ENCODE measurements around the gene SYNJ1. TPM values are rescaled to one million over a fixed set of nuclear protein-coding genes. Genes with fewer than 3 reads are reported as not detected.
"Not testable (repeated sequence)": the region's sequence is repeated elsewhere in the genome, so short reads cannot be mapped to it uniquely, and the experiment has no call there.

Gene SYNJ1
- total RNA-seq, 2 donors from 2014 or later, result 13.1 to 14.0 TPM

DNA sequence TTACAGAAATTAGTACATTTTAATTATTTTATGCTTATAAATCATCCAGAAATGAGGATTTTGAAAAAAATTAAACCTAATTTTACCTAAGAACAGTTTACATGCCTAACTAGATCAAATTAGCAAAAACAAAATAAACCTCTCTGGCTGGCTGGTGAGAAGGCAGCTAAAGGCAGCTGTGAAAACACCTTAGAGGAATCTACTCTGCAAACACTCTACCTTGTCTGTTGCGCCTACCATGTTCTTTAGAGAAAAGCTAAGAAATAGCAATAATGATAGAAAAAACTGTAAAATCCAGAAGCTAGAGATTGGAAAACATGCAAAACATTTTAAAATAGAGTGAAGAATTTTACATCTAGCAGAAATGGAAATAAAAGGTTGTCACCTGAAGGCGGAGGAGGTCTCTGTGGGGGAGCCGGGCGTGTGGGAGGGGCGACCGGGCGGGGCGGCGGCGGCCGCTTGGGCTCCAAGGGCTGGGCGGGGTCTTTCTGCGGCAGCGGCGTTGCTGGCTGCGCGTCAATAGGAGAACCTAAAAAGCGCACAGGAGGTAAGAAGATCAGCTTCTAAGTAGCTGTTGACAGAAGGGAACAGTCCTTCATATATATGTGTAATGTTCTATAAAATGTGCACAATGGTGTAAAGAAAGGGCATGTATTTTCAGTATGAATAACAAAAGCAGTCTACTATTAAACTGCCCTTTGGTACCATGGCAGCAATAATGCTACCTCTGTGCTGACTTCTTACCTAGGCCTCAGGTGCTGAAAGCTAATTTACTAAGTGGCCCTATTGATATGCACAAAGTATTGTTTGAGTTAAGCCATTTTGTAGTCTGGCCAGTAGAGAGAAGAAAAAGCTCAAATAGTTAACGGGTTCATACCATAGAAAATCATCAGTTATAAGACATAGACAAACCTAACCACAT is 82.3 kb downstream of the SYNJ1 start:
- intact Hi-C loops (cut with DNase I, micrococcal nuclease), result no loop called here
- no peak for ATAC-seq
- DNase-seq, result no peak

DNA sequence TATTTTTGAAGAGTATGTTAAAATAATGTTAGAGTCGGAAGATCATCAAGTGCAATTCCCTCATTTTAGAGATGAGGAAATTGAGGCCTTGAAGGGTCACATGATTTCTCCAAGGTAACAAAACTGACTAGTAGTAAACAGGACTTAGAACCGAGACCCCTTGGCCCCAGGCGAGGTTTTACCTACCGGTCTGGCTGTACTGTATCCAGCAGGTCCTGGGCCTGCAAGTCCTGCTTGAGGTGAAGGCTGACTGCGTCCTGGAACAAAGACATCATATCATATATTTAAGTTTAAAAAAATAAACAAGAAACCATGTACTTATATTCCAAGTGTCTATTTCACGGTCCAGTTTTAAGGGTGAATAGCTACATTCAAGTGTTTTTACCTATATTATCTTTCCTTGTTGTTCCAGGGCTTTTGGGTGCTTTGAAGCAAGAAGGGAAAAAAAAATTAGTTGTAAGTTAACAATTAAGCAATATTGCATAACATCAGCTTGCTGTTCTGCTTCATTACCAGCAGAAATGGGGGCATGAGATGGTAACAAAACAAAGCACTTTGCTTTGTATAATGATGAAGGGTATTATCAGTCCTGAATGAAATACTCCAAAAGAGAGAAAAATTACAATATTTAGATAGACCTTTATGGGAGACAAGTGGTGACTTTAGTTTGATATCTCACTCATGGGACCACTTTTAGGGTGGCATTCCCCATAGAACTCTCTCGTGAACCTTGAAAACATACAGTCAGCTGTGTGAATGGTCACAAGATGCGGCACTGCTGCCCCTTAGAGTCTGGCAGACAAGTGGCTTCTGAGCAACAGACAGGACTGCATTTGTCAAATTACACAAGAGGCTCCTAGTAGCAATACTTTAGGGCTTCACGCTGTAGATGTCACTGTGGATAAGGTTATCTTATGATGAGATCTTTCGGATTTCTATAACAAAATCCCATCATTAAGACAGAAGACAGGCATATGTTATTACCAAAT is 85.8 kb downstream of the SYNJ1 start:
- ATAC-seq, result no peak
- no peak for DNase-seq
- intact Hi-C loops (cut with DNase I, micrococcal nuclease), result no loop called here

DNA sequence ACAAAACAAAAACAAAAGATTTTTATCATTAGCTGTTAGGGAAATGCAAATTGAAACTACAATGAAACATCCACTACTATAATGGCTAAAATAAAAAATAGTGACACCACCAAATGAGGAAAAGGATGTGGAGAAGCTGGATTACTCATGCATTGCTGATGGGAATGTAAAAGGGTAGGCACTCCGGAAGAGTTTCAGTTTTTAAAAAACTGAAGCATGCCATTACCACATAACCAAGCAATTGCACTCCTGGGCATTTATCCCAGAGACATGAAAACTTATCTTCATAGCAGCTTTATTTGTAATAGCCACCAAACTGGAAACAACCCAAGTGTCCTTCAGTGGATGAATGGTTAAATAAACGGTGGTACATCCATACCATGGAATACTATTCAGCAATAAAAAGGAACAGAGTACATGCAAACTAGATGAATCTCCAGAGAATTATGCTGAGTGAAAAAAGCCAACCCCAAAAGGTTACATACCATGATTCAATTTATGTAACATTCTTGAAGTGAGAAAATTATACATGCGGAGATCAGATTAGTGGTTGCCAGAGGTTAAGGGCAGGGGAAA is 101.1 kb downstream of the SYNJ1 start:
- no peak for DNase-seq
- ATAC-seq, result no peak
- intact Hi-C loops (cut with DNase I, micrococcal nuclease), result no loop called here

DNA sequence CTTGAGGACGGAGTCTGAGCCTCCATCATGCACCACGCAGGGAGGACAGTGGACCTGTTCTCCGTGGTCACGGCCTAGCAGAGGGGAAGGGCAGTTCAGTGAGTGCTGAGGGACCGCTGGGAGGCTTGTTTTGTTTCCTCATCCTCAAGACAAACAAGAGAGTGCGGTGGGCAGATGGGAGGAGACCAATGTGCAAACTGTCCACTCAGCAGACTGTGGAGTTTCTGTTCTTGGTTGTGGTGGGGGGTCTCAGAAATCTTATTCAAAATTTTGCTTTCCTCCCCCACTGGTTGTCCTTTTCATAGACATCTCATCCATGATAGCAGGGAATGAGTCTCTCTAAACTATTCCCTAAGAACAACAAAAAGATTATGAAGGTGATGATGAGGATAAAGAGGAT is 109.6 kb downstream of the SYNJ1 start:
- ATAC-seq; DNase-seq; intact Hi-C loops (cut with DNase I, micrococcal nuclease): not testable (repeated sequence)

DNA sequence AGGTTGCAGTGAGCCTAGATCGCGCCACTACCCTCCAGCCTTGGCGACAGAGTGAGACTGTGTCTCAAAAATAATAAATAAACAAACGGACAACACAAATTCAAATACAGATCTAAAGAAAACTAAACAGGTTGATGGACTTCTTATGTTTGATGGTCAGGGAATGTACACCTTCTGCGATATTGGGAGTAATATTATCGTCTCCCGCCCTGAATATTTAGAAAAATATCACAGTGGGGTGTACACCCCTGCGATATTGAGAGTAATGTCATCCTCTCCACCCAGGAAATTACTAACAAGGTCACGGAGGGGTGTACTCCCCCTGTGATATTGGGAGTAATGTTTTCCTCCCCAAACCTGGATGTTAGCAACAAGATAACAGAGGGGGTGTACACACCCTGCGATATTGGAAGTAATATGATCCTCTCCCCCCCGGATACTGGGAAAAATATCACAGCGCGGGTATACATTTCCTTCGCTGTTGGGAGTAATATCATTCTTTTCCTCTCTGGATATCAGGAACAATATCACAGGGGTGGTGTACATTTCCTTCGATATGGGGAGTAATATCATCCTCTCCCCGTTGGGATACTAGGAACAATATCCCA is 114.3 kb downstream of the SYNJ1 start:
- intact Hi-C loops (cut with DNase I, micrococcal nuclease), result no loop called here
- DNase-seq (no peak), ATAC-seq (no peak)

DNA sequence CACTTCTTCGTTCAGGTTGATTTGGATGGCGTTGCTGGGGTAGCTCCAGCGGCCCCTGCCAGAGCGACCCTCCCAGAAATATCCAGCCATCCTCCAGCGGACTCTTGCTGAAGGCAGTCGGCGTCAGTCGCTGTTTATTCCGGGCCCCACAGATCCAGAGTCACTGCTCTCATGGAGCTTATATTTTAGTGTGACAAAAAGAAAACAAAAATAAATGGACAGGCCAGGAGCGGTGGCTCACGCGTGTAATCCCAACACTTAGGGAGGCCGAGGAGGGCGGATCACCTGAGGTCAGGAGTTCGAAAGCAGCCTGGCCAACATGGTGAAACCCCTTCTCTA is 114.8 kb downstream of the SYNJ1 start:
- intact Hi-C loops (cut with DNase I, micrococcal nuclease), result no loop called here
- ATAC-seq (peak; percentile 28), DNase-seq (no peak)

DNA sequence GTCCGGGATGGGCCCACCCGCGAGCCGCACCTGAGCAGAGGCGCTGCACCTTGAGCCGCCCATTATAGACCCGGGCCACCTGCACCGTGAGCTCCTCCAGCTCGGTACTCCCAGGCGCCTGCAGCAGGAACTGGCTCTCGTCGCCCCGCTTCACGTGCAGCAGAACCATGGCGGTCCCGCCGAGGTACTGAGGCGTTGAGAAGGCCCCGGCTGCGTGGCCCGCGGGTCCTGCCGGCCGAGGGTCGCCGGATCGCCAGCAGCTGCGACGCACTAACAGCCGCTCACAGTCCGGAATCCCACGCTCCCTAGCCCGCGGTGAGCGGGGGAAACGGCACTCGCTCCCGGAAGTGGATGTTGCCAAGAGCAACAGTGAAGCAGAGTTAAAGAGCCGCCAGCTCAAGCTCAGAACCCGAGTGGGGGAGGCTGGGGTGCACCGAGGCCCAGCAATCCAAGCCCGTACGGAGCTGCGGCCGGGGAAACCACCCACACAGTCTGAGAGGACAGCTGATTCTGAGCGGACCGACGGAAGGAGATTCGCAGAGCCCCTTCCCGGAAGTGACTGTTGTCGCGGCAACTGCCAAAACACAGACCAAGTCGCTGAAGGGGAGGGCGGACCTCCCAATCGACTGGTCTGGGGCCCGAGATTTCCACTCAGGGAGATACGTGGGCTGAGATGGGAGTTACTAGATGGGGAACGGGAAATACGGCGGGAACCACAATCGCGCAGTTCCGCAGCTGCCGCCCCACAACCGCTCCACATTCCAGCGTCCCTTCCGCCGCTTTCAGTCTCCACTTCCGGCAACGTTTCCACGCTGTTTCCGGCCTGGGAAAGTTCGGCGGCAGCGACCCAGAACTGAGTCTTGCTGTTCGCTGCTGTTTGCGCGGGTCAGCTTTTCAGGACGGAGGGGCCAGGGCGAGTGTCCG is 115.5 kb downstream of the SYNJ1 start, which contains the start of gene CFAP298:
CFAP298 (minus strand) TSS at position 303 of the 924 bp plus-strand sequence; CDS start at position 169, 134 bp downstream.
- peak; percentile 85 for ATAC-seq
- intact Hi-C loops (cut with DNase I, micrococcal nuclease), result no loop called here
- DNase-seq, result peak; percentile 84 to 86

DNA sequence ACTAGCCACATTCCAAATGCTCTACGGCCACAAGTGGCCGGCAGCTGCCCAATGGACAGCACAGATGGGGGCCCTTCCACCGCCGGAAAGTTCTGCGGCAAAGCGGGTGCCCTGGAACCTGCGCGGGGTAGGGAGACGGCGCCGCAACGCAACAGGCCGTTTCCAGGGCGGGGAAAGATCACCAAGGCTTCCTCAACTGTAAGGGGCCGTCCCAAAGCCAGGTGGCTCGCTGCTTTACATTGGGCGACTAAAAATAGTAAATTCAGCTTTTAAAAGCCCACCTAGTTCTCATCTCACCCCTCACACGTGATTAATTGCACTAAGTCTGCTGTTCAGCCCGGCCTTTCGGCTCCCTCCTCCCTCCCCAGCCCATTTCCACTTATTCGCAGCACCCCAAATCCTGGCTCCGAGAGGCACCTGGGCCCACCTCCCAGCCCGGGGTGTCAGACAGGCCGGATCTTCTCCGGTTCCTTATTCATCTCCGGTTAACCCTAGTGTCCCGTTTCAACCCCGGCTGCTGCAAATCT is 116.3 kb downstream of the SYNJ1 start:
- ATAC-seq (peak; percentile 59), DNase-seq (peak in 1 of 2 donors; percentile 60)
- intact Hi-C loops (cut with DNase I, micrococcal nuclease), result no loop called here

DNA sequence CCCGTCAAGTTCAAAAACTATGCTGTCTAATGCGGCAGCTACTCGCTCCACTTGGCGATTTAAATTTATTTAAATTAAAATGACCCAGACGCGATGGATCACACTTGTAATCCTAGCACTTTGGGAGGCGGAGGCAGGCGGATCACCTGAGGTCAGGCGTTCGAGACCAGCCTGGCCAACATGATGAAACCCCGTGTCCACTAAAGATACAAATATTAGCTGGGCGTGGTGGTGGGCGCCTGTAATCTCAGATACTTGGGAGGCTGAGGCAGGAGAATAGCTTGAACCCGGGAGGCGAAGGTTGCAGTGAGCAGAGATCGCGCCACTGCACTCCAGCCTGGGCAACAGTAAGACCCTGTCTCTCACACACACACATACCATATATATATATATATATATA is 116.9 kb downstream of the SYNJ1 start:
- ATAC-seq; intact Hi-C loops (cut with DNase I, micrococcal nuclease); DNase-seq: not testable (repeated sequence)

DNA sequence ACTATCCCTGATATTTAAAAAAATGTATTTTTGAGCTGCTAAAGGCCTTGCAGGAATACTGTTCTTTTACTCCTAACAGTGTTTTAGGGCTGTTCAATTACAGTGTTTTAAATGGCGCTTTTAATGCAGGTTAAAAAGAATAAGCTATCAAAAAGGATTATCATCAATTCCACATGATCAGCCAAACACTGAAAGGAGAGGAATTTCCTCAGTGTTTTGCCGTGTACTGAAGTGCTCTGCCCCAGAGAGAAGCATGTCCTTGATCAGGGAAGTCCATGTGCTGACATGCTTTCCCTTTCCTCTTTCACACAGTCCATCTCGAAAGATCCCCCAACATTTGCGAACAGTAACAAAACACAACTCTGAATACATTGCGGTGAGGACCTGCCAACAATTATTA is 119.0 kb downstream of the SYNJ1 start:
- DNase-seq (no peak), ATAC-seq (no peak)
- intact Hi-C loops (cut with DNase I, micrococcal nuclease), result loop anchor here in 1 of 2 donors (10.0 kb wide), 1 partner anchor 204 kb away; no protein-coding TSS in a partner anchor

DNA sequence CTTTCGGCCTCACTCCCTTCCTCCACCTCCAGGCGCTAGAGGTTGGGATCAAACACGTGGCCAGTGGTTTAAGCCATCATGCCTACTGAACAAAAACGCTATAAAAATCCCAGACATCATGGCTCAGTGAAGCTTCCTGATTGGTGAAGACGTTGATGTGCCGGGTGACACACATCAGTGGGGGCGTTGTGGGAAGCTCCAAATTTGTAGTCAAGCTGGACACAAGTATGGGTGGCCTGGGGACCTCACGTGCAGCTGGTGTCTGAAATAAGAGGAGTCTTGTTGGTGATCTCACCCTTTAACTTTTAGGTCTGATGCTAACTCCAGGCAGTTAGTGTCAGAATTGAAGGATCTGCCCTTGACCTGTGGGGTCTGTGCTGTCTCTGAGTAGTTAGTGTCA is 122.3 kb downstream of the SYNJ1 start:
- ATAC-seq, result no peak
- intact Hi-C loops (cut with DNase I, micrococcal nuclease), result loop anchor here in 1 of 2 donors (10.0 kb wide), 1 partner anchor 201 kb away; no protein-coding TSS in a partner anchor
- DNase-seq, result no peak

DNA sequence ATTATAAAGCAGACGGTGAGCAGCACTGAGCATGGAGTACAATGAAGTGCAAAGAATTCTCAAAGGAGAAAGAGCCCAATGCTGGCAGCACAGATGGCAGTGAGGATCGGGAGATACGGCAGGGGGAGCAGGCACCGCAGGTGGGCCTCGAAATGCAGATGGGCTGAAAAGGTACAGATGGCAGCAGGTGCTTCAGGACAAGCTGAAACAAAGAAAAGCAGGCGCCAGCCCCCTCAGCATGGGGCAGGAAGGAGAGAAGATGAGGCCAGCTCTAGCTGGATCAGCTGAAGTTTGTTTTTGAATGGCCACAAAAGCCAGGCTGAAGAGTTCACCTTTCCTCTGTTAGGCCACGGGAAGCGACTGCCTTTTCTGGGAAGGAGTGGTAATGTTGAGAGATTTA is 123.3 kb downstream of the SYNJ1 start:
- intact Hi-C loops (cut with DNase I, micrococcal nuclease), result loop anchor here in 1 of 2 donors (10.0 kb wide), 1 partner anchor 200 kb away; no protein-coding TSS in a partner anchor
- no peak for DNase-seq
- ATAC-seq, result no peak

DNA sequence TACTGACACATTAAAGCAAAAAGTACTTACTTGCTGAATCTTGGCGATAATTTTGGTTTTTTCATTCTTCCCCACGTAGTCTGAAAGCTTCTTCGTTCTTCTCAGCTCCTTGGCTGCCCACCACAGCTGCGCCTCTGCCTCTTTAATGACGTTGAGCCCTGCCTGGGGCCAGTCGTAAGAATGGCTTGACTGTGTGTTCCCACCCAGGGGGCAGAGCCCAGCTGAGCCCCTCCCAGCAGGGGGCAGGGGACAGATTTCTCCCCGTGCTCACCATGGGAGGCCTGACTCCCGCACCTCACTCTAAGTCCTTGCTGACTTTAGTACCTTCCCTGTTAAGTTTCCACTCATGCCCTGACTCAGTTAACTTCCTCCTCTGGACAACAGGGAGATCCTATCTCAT is 124.7 kb downstream of the SYNJ1 start:
- intact Hi-C loops (cut with DNase I, micrococcal nuclease), result loop anchor here in 1 of 2 donors (10.0 kb wide), 1 partner anchor 198 kb away; no protein-coding TSS in a partner anchor
- no peak for ATAC-seq
- no peak for DNase-seq

DNA sequence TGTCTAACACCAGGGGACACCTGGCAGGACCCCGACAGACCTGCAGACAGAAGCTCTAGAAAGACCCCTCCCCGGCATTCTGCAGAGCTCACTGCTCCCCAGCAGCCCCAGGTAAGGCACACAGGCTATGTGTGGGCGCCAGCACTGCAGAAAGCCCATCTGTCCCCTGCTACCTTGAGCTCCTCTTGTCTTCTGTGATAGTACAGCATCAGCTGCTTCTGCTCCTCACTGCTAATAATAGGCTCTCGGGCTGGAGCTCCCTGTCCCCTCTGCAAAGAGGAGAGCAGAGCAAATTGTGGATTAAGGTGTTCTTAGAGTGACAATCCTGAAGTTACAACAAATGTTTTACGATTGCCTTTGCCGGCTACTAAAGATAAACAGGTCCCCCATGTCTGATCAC is 125.7 kb downstream of the SYNJ1 start:
- ATAC-seq, result peak; percentile 4
- intact Hi-C loops (cut with DNase I, micrococcal nuclease), result loop anchor here in 1 of 2 donors (10.0 kb wide), 1 partner anchor 197 kb away; no protein-coding TSS in a partner anchor
- DNase-seq, result no peak

DNA sequence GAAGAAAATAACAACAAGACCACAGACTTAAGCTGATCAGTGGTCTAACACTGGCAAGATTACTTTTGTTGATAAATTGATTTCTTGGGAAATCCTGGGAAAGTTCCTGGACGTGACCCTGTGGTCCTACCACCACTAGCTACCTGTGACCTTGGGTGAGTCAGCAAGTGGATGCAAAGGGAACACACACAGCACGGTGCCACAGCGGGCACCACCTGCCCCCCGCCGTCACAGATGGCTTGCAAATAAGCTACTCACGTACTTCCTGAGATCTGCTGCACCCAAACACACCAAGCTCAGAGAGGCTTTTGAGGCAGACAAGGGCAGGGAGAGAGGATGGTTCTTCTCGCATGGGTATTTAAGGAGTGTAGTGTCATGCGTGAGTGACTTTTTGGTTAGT is 128.3 kb downstream of the SYNJ1 start:
- intact Hi-C loops (cut with DNase I, micrococcal nuclease), result no loop called here
- ATAC-seq (no peak), DNase-seq (no peak)

DNA sequence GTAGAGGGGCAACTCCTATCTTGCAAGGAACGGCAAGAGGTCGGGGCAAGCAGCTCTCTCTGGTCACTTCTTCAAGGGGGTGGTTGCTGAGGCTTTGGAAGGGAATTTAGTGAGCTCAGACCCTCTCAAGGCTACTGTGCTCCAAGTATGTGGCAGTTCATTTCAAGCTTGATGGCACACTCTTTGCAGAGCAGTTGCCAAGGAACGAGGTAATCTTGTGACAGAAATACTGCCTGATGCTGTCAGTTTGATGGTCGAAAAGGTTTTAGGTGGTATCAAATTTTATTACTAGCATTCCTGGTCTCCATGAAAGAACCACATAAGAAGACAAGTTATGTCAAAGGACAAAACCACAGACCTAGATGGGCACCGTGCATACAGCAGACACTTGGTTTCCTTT is 128.7 kb downstream of the SYNJ1 start:
- DNase-seq, result no peak
- intact Hi-C loops (cut with DNase I, micrococcal nuclease), result no loop called here
- no peak for ATAC-seq

DNA sequence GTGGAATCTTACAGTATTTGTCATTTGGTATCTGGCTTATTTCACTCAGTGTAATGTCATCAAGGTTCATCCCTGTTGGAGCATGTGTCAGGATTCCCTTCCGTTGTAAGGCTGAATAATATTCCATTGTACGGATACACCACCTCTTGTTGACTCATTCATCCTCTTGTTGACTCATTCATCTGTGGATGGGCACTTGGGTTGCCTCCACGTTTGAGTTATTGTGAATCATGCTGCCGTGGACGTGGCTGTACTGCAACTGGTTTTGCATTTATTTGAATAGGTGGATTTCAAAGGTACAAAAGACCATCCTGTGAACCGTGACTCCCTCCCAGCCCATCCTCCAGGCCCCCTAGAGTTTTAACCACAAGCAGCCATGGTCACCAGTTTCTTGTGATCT is 130.6 kb downstream of the SYNJ1 start:
- DNase-seq (no peak), ATAC-seq (no peak)
- intact Hi-C loops (cut with DNase I, micrococcal nuclease), result no loop called here
